Naive thymus-derived CD4-positive, alpha-beta T cell (primary cell): ENCODE results near the gene CAMSAP2. TPM values are rescaled to one million over a fixed set of nuclear protein-coding genes. Genes with fewer than 3 reads are reported as not detected.

Experiments used
- ATAC-seq: fragments of 150-1000 bp; cut with Tn5 transposase; 2 replicates; pipeline ENCODE4 v1.10.0; 2021; ENCODE audit warnings: mild to moderate bottlenecking, moderate library complexity
- CTCF ChIA-PET: fragments of 350-600 bp; sonication (Branson Sonifier 250); formaldehyde crosslinking; loops from one replicate; lab custom pipeline; 2021; ENCODE audit warnings: antibody characterized with exemption; lab: Charles Lee
- POLR2A ChIA-PET: fragments of 350-600 bp; sonication (Branson Sonifier 250); formaldehyde crosslinking; loops from one replicate; lab custom pipeline; 2021; ENCODE audit warnings: antibody characterized with exemption, inconsistent platforms; lab: Charles Lee
- DNase-seq, 9 donors: peaks; one replicate each; pipeline versions ENCODE4 v3.0.0 to v3.0.0-alpha.2; 2020 to 2022; ENCODE audit warnings: mixed read lengths in 1 of 9
- H3K27ac ChIP-seq: one replicate; pipeline ENCODE4 v1.7.0; 2013; ENCODE audit warnings: mild to moderate bottlenecking, low read depth, low read length, moderate library complexity
- H3K27me3 ChIP-seq, 2 donors: one replicate each; pipeline ENCODE4 v1.7.0; 2013; ENCODE audit warnings: low read length in 2 of 2, mild to moderate bottlenecking in 2 of 2, moderate library complexity in 2 of 2; ENCODE audit not compliant: control insufficient read depth in 2 of 2, insufficient read depth in 2 of 2
- H3K36me3 ChIP-seq, 3 experiments: 1 replicate in 2 of 3; 2 replicates in 1 of 3; pipeline ENCODE4 v1.7.0; 2013; ENCODE audit warnings: low read length in 3 of 3, mild to moderate bottlenecking in 3 of 3, moderate library complexity in 1 of 3; ENCODE audit not compliant: insufficient read depth in 3 of 3, control insufficient read depth in 2 of 3
- H3K4me1 ChIP-seq, 2 donors: one replicate each; pipeline ENCODE4 v1.7.0; 2013; ENCODE audit warnings: low read length in 2 of 2, mild to moderate bottlenecking in 2 of 2, moderate library complexity in 1 of 2; ENCODE audit not compliant: control insufficient read depth in 2 of 2, insufficient read depth in 2 of 2
- H3K4me3 ChIP-seq: 2 replicates; pipeline ENCODE4 v1.7.0; 2013; ENCODE audit warnings: mild to moderate bottlenecking, low read length
- H3K9me3 ChIP-seq, 3 experiments: 1 replicate in 2 of 3; 2 replicates in 1 of 3; pipeline ENCODE4 v1.7.0; 2013; ENCODE audit warnings: low read length in 3 of 3; ENCODE audit not compliant: control insufficient read depth in 2 of 3
- H3K27ac Mint-ChIP-seq, 9 donors: one replicate each; pipeline ENCODE4 v1.8.0; 2020 to 2022; ENCODE audit warnings: mixed read lengths in 9 of 9, mild to moderate bottlenecking in 8 of 9, moderate library complexity in 5 of 9, inconsistent platforms in 2 of 9
- H3K27me3 Mint-ChIP-seq, 5 donors: one replicate each; pipeline ENCODE4 v1.8.0; 2021 to 2022; ENCODE audit warnings: mixed read lengths in 5 of 5, mild to moderate bottlenecking in 1 of 5
- H3K36me3 Mint-ChIP-seq, 5 donors: one replicate each; pipeline ENCODE4 v1.8.0; 2020 to 2022; ENCODE audit warnings: mixed read lengths in 5 of 5, mild to moderate bottlenecking in 3 of 5, inconsistent platforms in 1 of 5
- H3K4me1 Mint-ChIP-seq, 7 donors: one replicate each; pipeline ENCODE4 v1.8.0; 2020 to 2022; ENCODE audit warnings: mixed read lengths in 7 of 7, mild to moderate bottlenecking in 3 of 7, inconsistent platforms in 1 of 7
- H3K4me3 Mint-ChIP-seq, 10 donors: one replicate each; pipeline ENCODE4 v1.8.0; 2020 to 2022; ENCODE audit warnings: mild to moderate bottlenecking in 10 of 10, mixed read lengths in 10 of 10, moderate library complexity in 6 of 10, inconsistent platforms in 2 of 10
- H3K9me3 Mint-ChIP-seq, 11 donors: one replicate each; pipeline ENCODE4 v1.8.0; 2020 to 2022; ENCODE audit warnings: mixed read lengths in 11 of 11, mild to moderate bottlenecking in 4 of 11, inconsistent platforms in 1 of 11, moderate library complexity in 1 of 11
- intact Hi-C, 2 donors: fragments of 100-400 bp; cut with micrococcal nuclease; formaldehyde crosslinking; loops; one replicate each; pipeline ENCODE4 v1.15.1; 2023
- polyA plus RNA-seq, 2 donors: library from polyadenylated mRNA; unstranded; fragments of 300-500 nt; fragmentation: Illumina TruSeq; gene quantifications; one replicate each; pipeline ENCODE4 v1.2.3, GENCODE V29; 2021
- total RNA-seq, 6 experiments: library from RNA in 5 of 6; stranded (reverse) in 5 of 6; gene quantifications; 1 replicate in 5 of 6; 2 replicates in 1 of 6; pipeline ENCODE4 v1.2.3 and lab custom pipeline; 2021 to 2026

CAMSAP2 gene
- total and polyA plus RNA-seq, 7 experiments from 2014 or later = 0.36 to 11.4 (median 4.6) TPM

DNA sequence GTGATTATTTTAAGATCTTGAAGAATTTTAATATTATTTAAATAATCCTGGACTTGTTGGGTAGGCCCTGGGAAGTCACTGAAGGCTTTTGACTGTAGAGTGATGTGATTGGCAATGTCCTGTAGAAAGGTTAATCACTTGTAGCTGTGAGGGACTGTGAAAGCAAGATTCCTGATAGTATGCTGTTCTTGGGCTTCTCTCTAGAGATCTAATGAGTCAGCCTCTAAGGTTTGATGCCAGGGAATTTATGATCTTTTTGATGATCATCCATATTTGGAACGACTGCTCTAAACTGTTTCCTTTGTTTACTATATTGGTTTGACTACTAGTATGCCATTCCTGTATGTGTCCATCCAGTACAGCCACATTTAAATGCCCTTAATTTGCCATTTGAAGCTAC, 56.5 kb downstream of the CAMSAP2 start:
- no peak for DNase-seq

GRCh38 chr1:200802042-200802441, 63.3 kb downstream of the CAMSAP2 start:
- ChIA-PET CTCF (interaction anchor here (0.5 to 2.7 kb wide), 9 partner anchors 8 to 247 kb away, joined by 3 to 81 read pairs (median 5); partner anchors contain the start of gene KIF14), POLR2A (interaction anchor here (0.6 to 0.7 kb wide), 2 partner anchors 109 to 175 kb away, joined by 3 read pairs; no protein-coding TSS in a partner anchor)
- DNase-seq (no peak), ATAC-seq (no peak)
- Mint-ChIP-seq H3K36me3 (peaks cover 0 to 3% (median 0%) of the 10 kb centered on the region in 5 donors), H3K27me3 (peaks cover 0 to 31% (median 0%) of the 10 kb centered on the region in 5 donors), H3K9me3 (no peaks in the 10 kb centered on the region), H3K4me1 (peaks cover 0 to 10% (median 4%) of the 10 kb centered on the region in 7 donors), H3K27ac (peak overlapping the region in 1 of 9 donors; percentile 19), H3K4me3 (no peak overlapping the region)
- H3K4me3 ChIP-seq = no peak overlapping the region
- intact Hi-C loops = loop anchor here (2.0 kb wide), 3 partner anchors 61 to 241 kb away; no protein-coding TSS in a partner anchor
- H3K27me3 ChIP-seq = no peaks in the 10 kb centered on the region
- no peak overlapping the region for H3K27ac ChIP-seq
- no peaks in the 10 kb centered on the region for H3K4me1 ChIP-seq
- H3K36me3 ChIP-seq = no peaks in the 10 kb centered on the region
- H3K9me3 ChIP-seq = no peaks in the 10 kb centered on the region

More for the DNA sequence above, 56.5 kb downstream of the CAMSAP2 start:
- H3K4me1 ChIP-seq = no peaks in the 10 kb centered on the region
- ATAC-seq = no peak
- H3K27ac ChIP-seq = no peak overlapping the region
- intact Hi-C loops = no loop called here
- H3K9me3 ChIP-seq = no peaks in the 10 kb centered on the region
- Mint-ChIP-seq H3K4me3 (no peak overlapping the region), H3K9me3 (peaks cover 0 to 3% (median 0%) of the 10 kb centered on the region in 11 donors), H3K27me3 (peaks cover 0 to 9% (median 0%) of the 10 kb centered on the region in 5 donors), H3K36me3 (peaks cover 0 to 19% (median 9%) of the 10 kb centered on the region in 5 donors), H3K27ac (no peak overlapping the region), H3K4me1 (peaks cover 0 to 6% (median 0%) of the 10 kb centered on the region in 7 donors)
- POLR2A ChIA-PET = no interaction called here
- no peak overlapping the region for H3K4me3 ChIP-seq
- CTCF ChIA-PET = interaction anchor here (0.7 kb wide), 1 partner anchor 606 kb away, joined by 3 read pairs; no protein-coding TSS in a partner anchor
- H3K27me3 ChIP-seq = no peaks in the 10 kb centered on the region
- H3K36me3 ChIP-seq = no peaks in the 10 kb centered on the region

- H3K9me3 ChIP-seq = no peaks in the 10 kb centered on the region
- peak; percentile 93 for ATAC-seq
- no peaks in the 10 kb centered on the region for H3K27me3 ChIP-seq
- no peaks in the 10 kb centered on the region for H3K9me3 Mint-ChIP-seq
- no peak overlapping the region for H3K4me3 Mint-ChIP-seq
- H3K27ac Mint-ChIP-seq = peak overlapping the region in 1 of 9 donors; percentile 10
- no peaks in the 10 kb centered on the region for H3K4me1 ChIP-seq
- peaks cover 0 to 10% (median 4%) of the 10 kb centered on the region in 7 donors for H3K4me1 Mint-ChIP-seq
- DNase-seq = peak; percentile 34 to 75 (median 61)
- H3K36me3 ChIP-seq = no peaks in the 10 kb centered on the region
- peaks cover 0 to 31% (median 0%) of the 10 kb centered on the region in 5 donors for H3K27me3 Mint-ChIP-seq
- POLR2A ChIA-PET = interaction anchor here (1.0 kb wide), 1 partner anchor 133 kb away, joined by 4 read pairs; the partner anchor contains the start of gene DDX59
- peaks cover 0 to 3% (median 0%) of the 10 kb centered on the region in 5 donors for H3K36me3 Mint-ChIP-seq
- H3K4me3 ChIP-seq = no peak overlapping the region
- CTCF ChIA-PET = interaction anchor here (0.6 to 1.8 kb wide), 12 partner anchors 9 to 1562 kb away, joined by 3 to 81 read pairs (median 4); partner anchors contain the start of gene KIF14
- intact Hi-C loops = loop anchor here (1.0 to 2.0 kb wide), 7 partner anchors 62 to 268 kb away; partner anchors contain the start of gene DDX59 (in 1 of the 2)
- no peak overlapping the region for H3K27ac ChIP-seq
Measured at GRCh38 chr1:200802865-200803512, 64.3 kb downstream of the CAMSAP2 start.

- Histone ChIP-seq H3K4me3 (no peak overlapping the region), H3K4me1 (no peaks in the 10 kb centered on the region), H3K27me3 (no peaks in the 10 kb centered on the region), H3K9me3 (no peaks in the 10 kb centered on the region), H3K36me3 (no peaks in the 10 kb centered on the region), H3K27ac (no peak overlapping the region)
- Mint-ChIP-seq H3K27ac (no peak overlapping the region), H3K36me3 (peaks cover 0 to 22% (median 16%) of the 10 kb centered on the region in 5 donors), H3K4me3 (no peak overlapping the region), H3K9me3 (no peaks in the 10 kb centered on the region), H3K4me1 (peaks cover 0 to 5% (median 4%) of the 10 kb centered on the region in 7 donors), H3K27me3 (peaks cover 0 to 22% (median 0%) of the 10 kb centered on the region in 5 donors)
- ChIA-PET POLR2A (no interaction called here), CTCF (interaction anchor here (1.9 kb wide), 1 partner anchor 184 kb away, joined by 19 read pairs; no protein-coding TSS in a partner anchor)
- ATAC-seq = no peak
- no peak for DNase-seq
- intact Hi-C loops = no loop called here
Measured at GRCh38 chr1:200805719-200806118, 67.0 kb downstream of the CAMSAP2 start.

DNA sequence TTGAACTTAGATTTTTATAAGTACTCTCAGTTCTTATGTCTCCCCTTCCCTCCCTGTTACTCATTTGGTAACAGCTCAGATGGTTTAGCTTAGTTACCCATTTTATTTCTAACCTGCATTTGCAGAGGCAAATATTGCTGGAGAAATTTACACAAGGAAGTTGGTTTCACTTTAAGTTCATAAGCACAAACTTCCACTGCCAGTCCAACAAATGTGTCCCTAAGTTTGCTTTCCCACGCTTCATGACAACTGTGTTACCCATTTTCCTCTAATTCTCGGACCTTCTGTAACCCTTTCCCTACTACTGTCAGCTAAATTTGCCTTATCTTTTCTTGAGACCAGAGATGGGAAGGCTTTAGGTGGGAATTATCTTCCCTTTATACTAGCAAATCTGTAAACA, 70.2 kb downstream of the CAMSAP2 start:
- ChIA-PET POLR2A (interaction anchor here (1.2 kb wide), 1 partner anchor 139 kb away, joined by 3 read pairs; the partner anchor contains the start of gene DDX59), CTCF (interaction anchor here (1.9 kb wide), 1 partner anchor 187 kb away, joined by 6 read pairs; no protein-coding TSS in a partner anchor)
- intact Hi-C loops = no loop called here
- H3K27ac ChIP-seq = no peak overlapping the region
- H3K4me3 ChIP-seq = no peak overlapping the region
- ATAC-seq = no peak
- H3K4me1 ChIP-seq = no peaks in the 10 kb centered on the region
- Mint-ChIP-seq H3K27ac (no peak overlapping the region), H3K4me1 (no peaks in the 10 kb centered on the region), H3K36me3 (peaks cover 0 to 37% (median 28%) of the 10 kb centered on the region in 5 donors), H3K27me3 (peaks cover 0 to 17% (median 0%) of the 10 kb centered on the region in 5 donors), H3K4me3 (no peak overlapping the region), H3K9me3 (no peaks in the 10 kb centered on the region)
- H3K9me3 ChIP-seq = no peaks in the 10 kb centered on the region
- H3K36me3 ChIP-seq = no peaks in the 10 kb centered on the region
- H3K27me3 ChIP-seq = no peaks in the 10 kb centered on the region
- no peak for DNase-seq

- CTCF ChIA-PET = no interaction called here
Measured at GRCh38 chr1:200811704-200812103, 73.0 kb downstream of the CAMSAP2 start.

More at GRCh38 chr1:200811704-200812103, 73.0 kb downstream of the CAMSAP2 start:
- peaks cover 0 to 36% (median 26%) of the 10 kb centered on the region in 5 donors for H3K36me3 Mint-ChIP-seq
- H3K36me3 ChIP-seq = no peaks in the 10 kb centered on the region
- ATAC-seq (no peak), DNase-seq (no peak)
- no peaks in the 10 kb centered on the region for H3K27me3 ChIP-seq
- no peak overlapping the region for H3K4me3 ChIP-seq
- H3K9me3 Mint-ChIP-seq = no peaks in the 10 kb centered on the region
- H3K27ac Mint-ChIP-seq = no peak overlapping the region
- H3K9me3 ChIP-seq = no peaks in the 10 kb centered on the region
- H3K27me3 Mint-ChIP-seq = peaks cover 0 to 4% (median 0%) of the 10 kb centered on the region in 5 donors
- H3K27ac ChIP-seq = no peak overlapping the region
- no peak overlapping the region for H3K4me3 Mint-ChIP-seq
- no peaks in the 10 kb centered on the region for H3K4me1 ChIP-seq
- H3K4me1 Mint-ChIP-seq = no peaks in the 10 kb centered on the region
- intact Hi-C loops = no loop called here
- POLR2A ChIA-PET = no interaction called here
